H9 (cell line): ENCODE results near the gene TPX2. TPM values are rescaled to one million over a fixed set of nuclear protein-coding genes. Genes with fewer than 3 reads are reported as not detected.

Experiments
- DNase-seq: peaks from one replicate; pipeline ENCODE4 v3.0.0-alpha.2; 2017
- H2AFZ ChIP-seq: one replicate; pipeline ENCODE4 v1.6.1; 2013; ENCODE audit warnings: mild to moderate bottlenecking, low read length, control low read depth, moderate library complexity
- H2AK5ac ChIP-seq: 2 replicates; pipeline ENCODE4 v1.6.1; 2013; ENCODE audit warnings: low read length, control low read depth, mixed read lengths; ENCODE audit not compliant: insufficient read length
- H2BK120ac ChIP-seq: one replicate; pipeline ENCODE4 v1.6.1; 2013; ENCODE audit warnings: low read depth, mild to moderate bottlenecking, low read length, control low read depth, inconsistent platforms; ENCODE audit not compliant: poor library complexity, severe bottlenecking
- H2BK12ac ChIP-seq: 2 replicates; pipeline ENCODE4 v1.6.1; 2013; ENCODE audit warnings: low read length, control low read depth, mixed read lengths, low read depth; ENCODE audit not compliant: insufficient read length
- H2BK15ac ChIP-seq: 2 replicates; pipeline ENCODE4 v1.6.1; 2013; ENCODE audit warnings: low read depth, low read length, control low read depth
- H2BK20ac ChIP-seq: one replicate; pipeline ENCODE4 v1.6.1; 2013; ENCODE audit warnings: low read depth, mild to moderate bottlenecking, low read length, control low read depth, inconsistent platforms; ENCODE audit not compliant: poor library complexity, severe bottlenecking
- H2BK5ac ChIP-seq: 2 replicates; pipeline ENCODE4 v1.6.1; 2013; ENCODE audit warnings: low read length, control low read depth, mixed read lengths; ENCODE audit not compliant: insufficient read length
- H3K14ac ChIP-seq: 2 replicates; pipeline ENCODE4 v1.6.1; 2013; ENCODE audit warnings: low read length, control low read depth; ENCODE audit not compliant: insufficient read depth
- H3K18ac ChIP-seq: 2 replicates; pipeline ENCODE4 v1.6.1; 2013; ENCODE audit warnings: low read depth, mild to moderate bottlenecking, mixed read lengths, low read length, control low read depth; ENCODE audit not compliant: insufficient read length
- H3K23ac ChIP-seq: 2 replicates; pipeline ENCODE4 v1.6.1; 2013; ENCODE audit warnings: low read length, control low read depth, mixed read lengths, low read depth; ENCODE audit not compliant: insufficient read length
- H3K23me2 ChIP-seq: 2 replicates; pipeline ENCODE4 v1.6.1; 2013; ENCODE audit warnings: low read depth, mild to moderate bottlenecking, mixed read lengths, low read length, control low read depth; ENCODE audit not compliant: insufficient read length, poor library complexity, severe bottlenecking
- H3K27ac ChIP-seq: 2 replicates; pipeline ENCODE4 v1.5.1; 2013; ENCODE audit warnings: low read length, control low read depth, mixed read lengths, low read depth; ENCODE audit not compliant: insufficient read length
- H3K27me3 ChIP-seq: 2 replicates; pipeline ENCODE4 v1.6.1; 2013; ENCODE audit warnings: low read length, control low read depth, inconsistent platforms; ENCODE audit not compliant: insufficient read depth
- H3K4ac ChIP-seq: 2 replicates; pipeline ENCODE4 v1.6.1; 2013; ENCODE audit warnings: low read depth, mild to moderate bottlenecking, control low read depth, inconsistent platforms, low read length, moderate library complexity
- H3K4me1 ChIP-seq: 2 replicates; pipeline ENCODE4 v1.6.1; 2013; ENCODE audit warnings: low read length, control low read depth, inconsistent platforms; ENCODE audit not compliant: insufficient read depth
- H3K4me2 ChIP-seq: 2 replicates; pipeline ENCODE4 v1.6.1; 2013; ENCODE audit warnings: low read length, control low read depth, mixed read lengths; ENCODE audit not compliant: insufficient read length, insufficient read depth
- H3K56ac ChIP-seq: 2 replicates; pipeline ENCODE4 v1.6.1; 2013; ENCODE audit warnings: low read depth, mild to moderate bottlenecking, mixed read lengths, low read length, control low read depth; ENCODE audit not compliant: insufficient read length
- H3K79me1 ChIP-seq: 2 replicates; pipeline ENCODE4 v1.6.1; 2013; ENCODE audit warnings: low read depth, mild to moderate bottlenecking, moderate library complexity, low read length, control low read depth, inconsistent platforms; ENCODE audit not compliant: insufficient read depth, poor library complexity, severe bottlenecking
- H3K79me2 ChIP-seq: 2 replicates; pipeline ENCODE4 v1.6.1; 2013; ENCODE audit warnings: low read length, control low read depth, inconsistent platforms; ENCODE audit not compliant: insufficient read depth
- H3K9ac ChIP-seq: 2 replicates; pipeline ENCODE4 v1.6.1; 2013; ENCODE audit warnings: low read length, control low read depth, mixed read lengths; ENCODE audit not compliant: insufficient read length; ENCODE audit errors: extremely low read depth
- H3K9me3 ChIP-seq: one replicate; pipeline ENCODE4 v1.6.1; 2013; ENCODE audit warnings: low read depth, low read length, inconsistent platforms; ENCODE audit not compliant: control insufficient read depth
- H3T11ph ChIP-seq: one replicate; pipeline ENCODE4 v1.6.1; 2013; ENCODE audit warnings: mild to moderate bottlenecking, low read length, control low read depth, inconsistent platforms
- H4K20me1 ChIP-seq: one replicate; pipeline ENCODE4 v1.6.1; 2013; ENCODE audit not compliant: control insufficient read depth, insufficient read length, insufficient read depth
- H4K5ac ChIP-seq: 2 replicates; pipeline ENCODE4 v1.6.1; 2013; ENCODE audit warnings: low read depth, mild to moderate bottlenecking, mixed read lengths, low read length, control low read depth; ENCODE audit not compliant: insufficient read length
- H4K8ac ChIP-seq: replicated peaks from 2 replicates; pipeline ENCODE4 v1.6.1; 2013; ENCODE audit warnings: low read length, control low read depth, mixed read lengths, low read depth; ENCODE audit not compliant: insufficient read length
- H4K91ac ChIP-seq: 2 replicates; pipeline ENCODE4 v1.6.1; 2013; ENCODE audit warnings: low read depth, mild to moderate bottlenecking, moderate library complexity, mixed read lengths, low read length, control low read depth; ENCODE audit not compliant: insufficient read length
- H3K27ac Mint-ChIP-seq, 3 experiments: 2 replicates in 2 of 3; 3 replicates in 1 of 3; pipeline ENCODE4 v1.8.0; 2020 to 2021; ENCODE audit warnings: mixed read lengths in 3 of 3, mild to moderate bottlenecking in 1 of 3, moderate library complexity in 1 of 3
- H3K27me3 Mint-ChIP-seq: 2 replicates; pipeline ENCODE4 v1.8.0; 2021; ENCODE audit warnings: low read depth, mild to moderate bottlenecking, moderate library complexity, mixed read lengths
- H3K36me3 Mint-ChIP-seq, 3 experiments: 2 replicates in 2 of 3; 3 replicates in 1 of 3; pipeline ENCODE4 v1.8.0; 2020 to 2021; ENCODE audit warnings: low read depth in 3 of 3, mixed read lengths in 3 of 3; ENCODE audit not compliant: insufficient read depth in 1 of 3
- H3K4me1 Mint-ChIP-seq, 2 experiments: 2 replicates each; pipeline ENCODE4 v1.8.0; 2020; ENCODE audit warnings: mixed read lengths in 2 of 2
- H3K4me3 Mint-ChIP-seq, 2 experiments: 2 replicates in 1 of 2; 3 replicates in 1 of 2; pipeline ENCODE4 v1.8.0; 2020 to 2021; ENCODE audit warnings: mild to moderate bottlenecking in 2 of 2, mixed read lengths in 2 of 2, moderate library complexity in 1 of 2
- H3K9me3 Mint-ChIP-seq, 2 experiments: 2 replicates in 1 of 2; 3 replicates in 1 of 2; pipeline ENCODE4 v1.8.0; 2020; ENCODE audit warnings: mild to moderate bottlenecking in 2 of 2, mixed read lengths in 2 of 2, moderate library complexity in 1 of 2
- WGBS: extraction: QIAGEN DNeasy Blood & Tissue Kit; methylation state at CpG from one replicate; pipeline ENCODE4 v1.1.7; 2013; ENCODE audit warnings: missing lambda C conversion rate, low lambda C conversion rate, mixed read lengths; ENCODE audit not compliant: insufficient read length; ENCODE audit errors: extremely low coverage; 5-methylcytosine and 5-hydroxymethylcytosine counted together
- total RNA-seq: library from RNA; stranded (reverse); gene quantifications from 2 replicates; pipeline ENCODE4 v1.2.1, GENCODE V29; 2021
- TF ChIP-seq, protein P1 (sequence below): fragments of 200-600 bp; sonication (generic); conservative IDR thresholded peaks from 3 replicates; pipeline ENCODE4 v1.8.0; 2021; ENCODE audit warnings: antibody characterized with exemption, mild to moderate bottlenecking

Gene TPX2
- total RNA-seq, 1 experiment from 2014 or later, result 161 TPM

DNA sequence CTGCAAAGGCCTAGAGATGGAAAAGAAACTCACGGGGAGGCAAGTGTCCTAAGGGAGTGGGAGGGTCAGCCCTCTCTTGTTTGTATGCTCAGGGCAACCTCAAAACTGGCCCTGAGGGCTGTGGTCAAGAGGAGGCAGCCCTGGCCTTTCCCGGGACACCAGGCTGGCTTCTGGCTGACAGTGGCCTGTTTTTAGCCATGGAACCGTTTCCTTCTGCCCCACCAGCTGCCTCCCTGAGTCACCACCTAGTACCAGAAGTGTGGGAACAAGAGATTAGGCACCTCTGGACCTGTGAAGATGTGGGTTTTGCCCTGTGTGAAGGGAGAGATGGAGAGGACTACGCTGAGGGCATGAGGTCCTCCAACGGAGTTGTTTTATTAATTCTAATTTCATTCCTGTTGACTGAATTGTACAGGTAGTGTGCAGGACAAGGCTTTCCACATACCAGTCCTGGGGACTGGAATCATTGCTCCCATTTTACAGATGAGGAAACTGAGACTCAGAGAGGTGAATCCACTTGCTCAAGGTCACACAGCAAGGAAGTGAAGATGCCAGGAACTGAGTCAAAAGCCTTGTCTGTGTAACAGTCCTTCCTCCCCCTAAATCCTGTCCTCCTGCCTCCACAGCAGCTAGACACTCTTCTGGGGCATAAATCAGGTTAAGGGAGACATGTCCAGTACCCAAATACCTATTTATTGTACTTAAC, 100.8 kb downstream of the TPX2 start:
- Histone ChIP-seq H4K20me1 (no peaks in the 10 kb centered on the region), H2BK20ac (no peak overlapping the region), H3K4ac (no peak overlapping the region), H2AFZ (no peak overlapping the region), H3T11ph (no peak overlapping the region), H3K18ac (no peak overlapping the region), H3K27ac (no peak overlapping the region), H3K9ac (no peak overlapping the region), H3K4me1 (no peaks in the 10 kb centered on the region; the same call in 1 of the 2 replicates), H3K14ac (no peak overlapping the region), H3K23ac (no peak overlapping the region), H3K23me2 (no peaks in the 10 kb centered on the region), H2AK5ac (no peak overlapping the region), H2BK12ac (no peak overlapping the region), H3K79me2 (no peaks in the 10 kb centered on the region), H2BK5ac (no peak overlapping the region), H2BK15ac (no peak overlapping the region), H3K79me1 (no peaks in the 10 kb centered on the region), H2BK120ac (no peak overlapping the region), H4K5ac (no peak overlapping the region), H4K91ac (no peak overlapping the region), H4K8ac (no peak overlapping the region), H3K9me3 (no peaks in the 10 kb centered on the region), H3K27me3 (no peaks in the 10 kb centered on the region), H3K56ac (no peak overlapping the region), H3K4me2 (no peak overlapping the region)
- no peak overlapping the region for H3K27ac Mint-ChIP-seq
- WGBS, result no CpG with 5 or more reads among the region's 5 CpGs
- H3K4me3 Mint-ChIP-seq, result no peak overlapping the region
- no peak for DNase-seq
- peaks cover 36 to 38% of the 10 kb centered on the region in 2 experiments for H3K4me1 Mint-ChIP-seq
- no peaks in the 10 kb centered on the region for H3K9me3 Mint-ChIP-seq
- TF ChIP-seq, protein P1, sequence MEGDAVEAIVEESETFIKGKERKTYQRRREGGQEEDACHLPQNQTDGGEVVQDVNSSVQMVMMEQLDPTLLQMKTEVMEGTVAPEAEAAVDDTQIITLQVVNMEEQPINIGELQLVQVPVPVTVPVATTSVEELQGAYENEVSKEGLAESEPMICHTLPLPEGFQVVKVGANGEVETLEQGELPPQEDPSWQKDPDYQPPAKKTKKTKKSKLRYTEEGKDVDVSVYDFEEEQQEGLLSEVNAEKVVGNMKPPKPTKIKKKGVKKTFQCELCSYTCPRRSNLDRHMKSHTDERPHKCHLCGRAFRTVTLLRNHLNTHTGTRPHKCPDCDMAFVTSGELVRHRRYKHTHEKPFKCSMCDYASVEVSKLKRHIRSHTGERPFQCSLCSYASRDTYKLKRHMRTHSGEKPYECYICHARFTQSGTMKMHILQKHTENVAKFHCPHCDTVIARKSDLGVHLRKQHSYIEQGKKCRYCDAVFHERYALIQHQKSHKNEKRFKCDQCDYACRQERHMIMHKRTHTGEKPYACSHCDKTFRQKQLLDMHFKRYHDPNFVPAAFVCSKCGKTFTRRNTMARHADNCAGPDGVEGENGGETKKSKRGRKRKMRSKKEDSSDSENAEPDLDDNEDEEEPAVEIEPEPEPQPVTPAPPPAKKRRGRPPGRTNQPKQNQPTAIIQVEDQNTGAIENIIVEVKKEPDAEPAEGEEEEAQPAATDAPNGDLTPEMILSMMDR, result no peak
- H3K36me3 Mint-ChIP-seq, result no peaks in the 10 kb centered on the region
- H3K27me3 Mint-ChIP-seq, result no peaks in the 10 kb centered on the region; the same call in 1 of the 2 replicates
